Glomerular visceral epithelial cell (primary cell): ENCODE measurements around the gene LMNB1.
"Not testable (repeated sequence)": the region's sequence is repeated elsewhere in the genome, so short reads cannot be mapped to it uniquely, and the experiment has no call there.

Source experiments
- DNase-seq: peaks from one replicate; pipeline ENCODE4 v3.0.0-alpha.2; 2016; ENCODE audit errors: extremely low spot score

Gene LMNB1, protein sequence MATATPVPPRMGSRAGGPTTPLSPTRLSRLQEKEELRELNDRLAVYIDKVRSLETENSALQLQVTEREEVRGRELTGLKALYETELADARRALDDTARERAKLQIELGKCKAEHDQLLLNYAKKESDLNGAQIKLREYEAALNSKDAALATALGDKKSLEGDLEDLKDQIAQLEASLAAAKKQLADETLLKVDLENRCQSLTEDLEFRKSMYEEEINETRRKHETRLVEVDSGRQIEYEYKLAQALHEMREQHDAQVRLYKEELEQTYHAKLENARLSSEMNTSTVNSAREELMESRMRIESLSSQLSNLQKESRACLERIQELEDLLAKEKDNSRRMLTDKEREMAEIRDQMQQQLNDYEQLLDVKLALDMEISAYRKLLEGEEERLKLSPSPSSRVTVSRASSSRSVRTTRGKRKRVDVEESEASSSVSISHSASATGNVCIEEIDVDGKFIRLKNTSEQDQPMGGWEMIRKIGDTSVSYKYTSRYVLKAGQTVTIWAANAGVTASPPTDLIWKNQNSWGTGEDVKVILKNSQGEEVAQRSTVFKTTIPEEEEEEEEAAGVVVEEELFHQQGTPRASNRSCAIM

DNA sequence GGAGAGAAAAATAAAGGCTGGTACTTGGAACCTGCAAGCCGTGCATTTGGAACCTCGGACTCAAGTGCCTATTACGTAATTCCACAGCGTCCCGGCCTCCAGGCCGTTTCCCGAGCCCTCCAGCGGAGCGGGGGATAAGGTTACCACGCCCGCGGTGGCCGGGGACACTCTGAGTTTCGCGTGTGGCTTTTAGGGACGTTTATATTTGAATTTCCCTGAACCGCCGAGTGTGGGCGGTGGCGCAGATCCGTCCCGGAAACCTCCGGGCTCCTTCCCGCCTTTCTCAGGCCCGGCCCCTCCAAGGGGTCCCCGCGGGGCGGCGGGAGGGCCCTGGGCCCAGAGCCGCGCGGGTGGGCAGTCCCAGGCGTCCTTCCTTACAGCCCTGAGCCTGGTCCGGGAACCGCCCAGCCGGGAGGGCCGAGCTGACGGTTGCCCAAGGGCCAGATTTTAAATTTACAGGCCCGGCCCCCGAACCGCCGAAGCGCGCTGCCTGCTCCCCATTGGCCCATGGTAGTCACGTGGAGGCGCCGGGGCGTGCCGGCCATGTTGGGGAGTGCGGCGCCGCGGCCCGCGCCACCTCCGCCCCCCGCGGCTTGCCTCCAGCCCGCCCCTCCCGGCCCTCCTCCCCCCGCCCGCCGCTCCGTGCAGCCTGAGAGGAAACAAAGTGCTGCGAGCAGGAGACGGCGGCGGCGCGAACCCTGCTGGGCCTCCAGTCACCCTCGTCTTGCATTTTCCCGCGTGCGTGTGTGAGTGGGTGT, at the start of gene LMNB1:
Gene LMNB1, plus strand, starts transcription at position 638 of the 758 bp plus-strand sequence. CDS start 373 bp downstream, outside the sequence.
- DNase-seq, result peak; percentile 100

DNA sequence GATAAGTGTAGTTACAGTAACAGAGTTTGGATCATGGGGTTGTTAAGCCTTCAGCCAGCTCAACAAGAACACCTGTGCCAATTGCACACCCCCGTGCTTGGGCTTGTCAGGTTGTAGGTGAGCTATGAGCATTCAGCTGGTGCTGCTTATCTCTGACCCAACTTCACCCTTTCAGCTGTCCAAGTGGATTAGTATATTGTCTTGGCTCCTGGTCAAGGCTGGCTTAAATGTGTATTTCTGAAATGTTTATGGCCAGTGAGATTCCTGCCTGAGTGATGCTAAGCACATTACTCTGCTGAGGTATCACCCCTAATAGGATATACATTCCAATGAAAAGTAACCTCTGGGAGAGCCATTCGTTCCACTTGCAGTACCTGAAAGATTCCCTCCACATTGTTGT, 44.2 kb upstream of the LMNB1 start:
- DNase-seq, result no peak

DNA sequence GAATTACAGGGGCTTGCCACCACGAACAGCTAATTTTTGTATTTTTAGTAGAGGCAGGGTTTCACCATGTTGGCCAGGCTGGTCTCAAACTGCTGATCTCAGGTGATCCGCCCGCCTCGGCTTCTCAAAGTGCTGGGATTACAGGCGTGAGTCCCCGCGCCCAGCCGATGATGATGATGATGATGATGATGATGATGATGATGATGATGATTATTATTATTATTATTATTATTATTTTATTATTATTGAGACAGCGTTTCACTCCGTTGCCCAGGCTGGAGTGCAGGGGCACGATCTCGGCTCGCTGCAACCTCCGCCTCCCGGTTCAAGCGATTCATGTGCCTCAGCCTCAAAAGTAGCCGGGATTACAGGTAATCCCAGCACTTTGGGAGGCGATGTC, 42.4 kb upstream of the LMNB1 start:
- DNase-seq, result not testable (repeated sequence)

DNA sequence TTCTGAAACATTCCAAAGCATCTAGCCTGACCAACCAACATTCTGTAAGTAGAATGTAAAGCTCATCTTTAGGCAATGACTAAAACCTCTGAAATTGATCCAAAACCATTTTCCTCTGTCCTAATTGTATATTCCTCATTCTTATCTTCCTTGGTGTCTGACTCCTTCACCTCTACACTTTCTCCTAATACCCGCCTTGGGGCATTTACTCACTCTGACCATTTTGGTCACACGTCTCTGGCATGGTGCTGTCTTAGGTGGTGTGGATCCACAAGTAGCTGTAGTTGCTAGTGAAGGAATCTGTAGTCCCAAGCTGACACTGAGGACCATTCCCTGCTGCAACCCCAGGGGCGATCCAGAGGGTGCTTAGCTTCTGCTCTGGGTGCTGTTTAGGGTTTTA, 40.8 kb upstream of the LMNB1 start:
- DNase-seq, result no peak

DNA sequence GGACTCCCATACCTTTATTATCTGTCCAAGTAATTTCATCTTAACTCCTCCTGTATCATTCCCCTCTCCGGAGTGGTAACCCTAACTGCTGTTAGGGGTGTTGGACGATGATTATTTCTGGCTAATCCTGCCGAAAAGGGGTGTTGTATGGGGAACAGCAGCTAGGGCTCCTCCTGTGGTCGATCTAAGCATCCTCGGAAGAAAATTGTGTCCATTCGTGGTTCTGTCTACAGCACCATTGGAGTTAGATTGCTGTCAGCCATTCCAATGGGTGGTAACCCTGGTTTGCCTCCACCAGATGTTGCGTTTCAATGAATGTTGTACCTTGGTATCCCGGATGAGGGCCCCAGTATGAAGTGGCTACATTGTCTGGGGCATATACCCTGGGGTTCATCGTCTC, 35.6 kb upstream of the LMNB1 start:
- DNase-seq, result no peak

DNA sequence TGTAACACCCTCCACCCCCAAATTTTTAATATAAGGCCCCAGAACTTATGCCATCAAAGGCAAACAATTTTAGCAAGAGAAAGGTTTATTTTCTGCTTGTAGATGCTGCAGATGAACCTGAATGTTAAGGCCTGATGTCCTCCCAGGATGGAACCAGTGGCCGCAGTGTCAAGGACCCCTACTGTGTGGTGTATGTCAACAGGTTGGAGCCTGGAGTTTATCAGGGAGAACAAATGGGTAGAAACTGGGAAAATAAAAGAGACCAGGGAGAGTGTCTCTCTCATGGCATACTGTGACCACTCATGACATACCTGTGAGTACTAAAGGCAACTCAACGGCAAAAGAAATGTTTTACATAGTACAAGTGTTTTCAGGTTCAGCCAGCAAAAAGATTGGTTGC, 34.5 kb upstream of the LMNB1 start:
- DNase-seq, result no peak

DNA sequence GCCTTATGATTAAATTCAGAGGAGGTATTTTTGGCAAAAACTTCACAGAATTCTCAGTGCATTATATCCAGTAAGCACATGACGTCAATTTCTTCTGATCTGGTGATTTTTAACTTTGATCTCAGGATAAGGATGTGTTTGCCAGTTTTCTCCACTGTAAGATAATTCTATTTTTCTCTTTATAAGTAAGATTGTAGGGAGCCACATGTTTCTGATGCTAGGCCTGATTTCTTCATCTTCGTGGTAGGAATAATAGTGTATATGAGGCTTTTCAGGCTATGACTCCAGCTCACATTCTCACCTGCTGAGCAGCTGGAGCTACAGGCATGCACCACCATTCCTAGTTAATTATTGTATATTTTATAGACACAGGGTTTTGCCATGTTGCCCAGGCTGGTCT, 32.1 kb upstream of the LMNB1 start:
- DNase-seq, result no peak

DNA sequence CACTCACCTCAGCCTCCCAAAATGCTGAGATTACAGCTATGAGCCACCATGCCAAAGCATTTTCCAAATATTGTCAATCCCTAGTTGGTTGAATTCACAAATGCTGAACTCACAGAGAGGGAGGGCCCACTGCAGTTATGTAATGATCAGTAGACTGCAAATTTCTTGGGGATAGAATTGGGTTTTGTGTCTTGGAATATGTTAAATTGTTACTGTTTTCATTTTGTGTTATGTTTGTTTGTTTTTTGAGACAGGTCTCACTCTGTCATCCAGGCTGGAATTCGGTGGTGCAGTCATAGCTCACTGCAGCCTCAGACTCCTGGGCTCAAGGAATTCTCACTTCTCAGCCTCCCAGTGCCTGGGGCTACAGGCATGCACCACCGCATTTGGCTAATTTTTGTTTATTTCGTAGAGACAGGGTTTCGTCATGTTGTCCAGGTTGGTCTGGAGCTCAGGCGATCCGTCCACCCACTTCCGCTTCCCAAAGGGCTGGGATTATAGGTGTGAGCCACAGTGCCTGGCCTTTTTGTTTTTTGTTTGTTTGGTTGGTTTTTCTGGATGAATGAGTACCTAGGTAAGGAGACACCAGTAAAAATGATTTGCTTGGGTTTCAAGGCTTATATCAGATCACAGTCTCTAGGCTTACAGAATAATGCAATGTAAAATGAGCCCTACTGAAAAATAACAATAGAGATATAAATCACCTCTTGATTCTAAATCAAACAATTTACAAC, 31.5 kb upstream of the LMNB1 start:
- DNase-seq, result no peak

DNA sequence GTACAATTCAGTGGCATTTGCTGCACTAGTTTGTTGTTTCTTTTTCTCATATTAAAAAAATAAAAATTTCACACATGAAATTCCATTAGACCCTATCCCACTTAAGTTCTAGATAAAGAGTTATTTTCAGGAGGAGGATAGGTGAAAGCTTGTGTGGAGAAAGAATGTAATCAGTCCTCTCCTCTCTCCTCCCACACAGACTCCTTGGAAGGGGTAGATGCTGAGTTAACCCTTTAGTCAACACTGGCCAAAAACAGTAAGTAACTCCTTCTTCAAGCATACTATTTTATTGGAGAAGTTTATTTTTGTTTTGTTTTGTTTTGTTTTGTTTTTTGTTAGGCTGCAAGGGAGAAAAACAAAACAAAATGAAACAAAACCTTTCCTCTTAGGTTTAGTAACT, 30.6 kb upstream of the LMNB1 start:
- no peak for DNase-seq

DNA sequence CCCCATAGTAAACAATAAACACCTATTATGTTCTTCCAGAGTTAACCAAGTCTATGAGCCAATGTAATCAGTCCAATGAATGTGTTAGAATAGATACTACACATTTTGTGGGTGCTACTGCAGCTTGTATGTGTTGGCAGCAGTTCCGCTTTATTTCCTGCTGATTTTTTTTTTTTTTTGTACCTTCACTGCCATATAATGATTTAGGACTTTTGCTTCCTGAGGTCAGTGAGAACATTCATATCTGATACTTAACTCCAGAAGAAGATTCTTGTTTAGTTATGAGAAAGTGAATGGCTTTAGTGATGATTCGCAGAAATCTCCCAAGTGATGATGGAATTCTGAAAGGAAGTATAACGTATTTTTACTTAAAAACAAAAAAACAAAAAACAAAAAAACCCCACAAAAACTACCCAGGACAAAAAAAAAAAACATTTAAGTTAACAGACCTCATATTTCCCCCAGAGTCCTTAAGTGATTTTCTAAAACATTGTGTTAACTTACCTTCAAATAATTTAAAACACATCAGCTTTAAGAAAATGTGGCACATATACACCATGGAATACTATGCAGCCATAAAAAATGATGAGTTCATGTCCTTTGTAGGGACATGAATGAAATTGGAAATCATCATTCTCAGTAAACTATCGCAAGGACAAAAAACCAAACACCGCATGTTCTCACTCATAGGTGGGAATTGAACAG, 24.7 kb upstream of the LMNB1 start:
- no peak for DNase-seq

DNA sequence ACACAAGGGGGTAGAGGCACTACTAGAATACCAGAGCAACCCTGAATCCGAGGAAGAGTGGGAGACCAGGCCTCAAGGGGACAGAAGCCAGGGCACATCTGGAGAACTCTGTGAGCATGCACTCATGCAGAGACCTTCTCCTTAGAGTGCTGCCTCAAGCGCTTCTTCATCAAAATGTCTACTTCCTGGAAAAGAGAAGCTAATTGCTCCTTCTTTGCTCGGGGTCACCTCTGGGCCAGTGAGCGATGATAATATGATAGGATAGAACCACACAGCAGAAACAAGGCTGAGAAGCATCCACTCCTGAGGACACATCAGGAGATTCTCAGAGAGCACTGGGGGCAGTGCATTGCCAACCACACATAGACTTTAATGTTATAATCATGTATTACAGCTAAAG, 23.7 kb upstream of the LMNB1 start:
- DNase-seq, result no peak

DNA sequence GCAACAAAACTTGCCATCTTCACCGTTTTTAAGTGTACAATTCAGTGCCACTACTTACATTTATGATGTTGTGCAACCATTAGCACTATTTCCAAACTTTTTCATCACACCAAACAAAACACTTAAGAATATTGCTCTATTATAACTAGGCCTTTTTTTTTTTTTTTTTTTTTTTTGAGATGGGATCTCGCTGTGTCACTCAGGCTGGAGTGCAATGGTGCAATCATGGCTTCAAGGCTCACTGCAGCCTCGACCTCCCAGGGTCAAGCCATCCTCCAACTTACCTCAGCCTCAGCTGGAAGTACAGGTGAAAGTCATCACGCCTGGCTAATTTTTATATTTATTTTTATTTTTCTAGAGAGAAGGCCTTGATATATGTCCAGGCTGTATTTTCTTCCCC, 22.3 kb upstream of the LMNB1 start:
- no peak for DNase-seq

DNA sequence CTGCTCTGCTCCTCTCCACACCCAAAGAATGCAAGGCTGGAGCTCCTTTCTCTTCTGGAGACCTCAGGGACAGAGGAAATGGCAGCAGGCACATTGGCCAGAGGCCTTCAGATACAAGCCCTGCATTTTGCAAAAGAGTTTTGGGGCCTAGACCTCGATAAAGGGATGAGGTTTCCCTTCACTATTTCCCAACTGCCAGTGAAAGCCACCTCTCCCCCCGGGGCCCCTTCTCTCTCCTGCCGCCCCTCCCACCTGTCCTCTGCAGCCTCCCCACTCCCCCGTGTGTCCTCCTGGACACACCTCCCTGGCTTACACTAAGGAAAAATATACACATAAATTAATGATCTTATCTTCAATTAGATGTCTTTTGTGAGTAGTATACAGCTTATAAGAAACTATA, 21.3 kb upstream of the LMNB1 start:
- DNase-seq, result no peak

DNA sequence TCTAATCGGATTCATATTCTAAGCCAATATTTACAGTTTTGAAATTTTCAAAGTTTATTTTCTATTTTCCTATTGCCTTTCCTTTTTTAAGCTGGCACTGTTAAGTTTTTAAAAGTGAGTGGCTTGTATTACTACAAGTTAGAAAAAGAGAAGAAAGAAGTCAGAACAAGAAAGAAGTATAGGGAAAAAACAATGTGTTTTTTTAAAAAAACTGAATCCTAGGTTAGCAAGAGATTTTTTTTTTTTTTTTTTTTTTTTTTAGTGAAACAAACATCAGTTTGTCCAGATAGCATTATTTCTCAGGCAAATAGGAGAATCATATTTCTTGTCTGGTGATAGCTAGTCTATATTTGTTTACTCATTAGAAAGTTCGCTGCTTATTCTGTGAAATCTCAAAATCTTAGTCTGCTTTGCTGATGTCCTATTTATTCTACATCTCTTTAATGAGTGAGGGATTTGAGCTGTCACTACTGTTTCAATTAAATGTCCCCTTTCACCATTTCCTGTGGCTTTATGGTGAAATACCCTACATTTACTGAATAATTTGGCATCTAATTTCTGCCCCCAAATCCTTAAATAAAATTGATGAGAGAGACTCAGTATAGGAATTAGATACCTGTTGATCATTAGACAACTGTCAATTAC, 19.1 kb upstream of the LMNB1 start:
- no peak for DNase-seq

DNA sequence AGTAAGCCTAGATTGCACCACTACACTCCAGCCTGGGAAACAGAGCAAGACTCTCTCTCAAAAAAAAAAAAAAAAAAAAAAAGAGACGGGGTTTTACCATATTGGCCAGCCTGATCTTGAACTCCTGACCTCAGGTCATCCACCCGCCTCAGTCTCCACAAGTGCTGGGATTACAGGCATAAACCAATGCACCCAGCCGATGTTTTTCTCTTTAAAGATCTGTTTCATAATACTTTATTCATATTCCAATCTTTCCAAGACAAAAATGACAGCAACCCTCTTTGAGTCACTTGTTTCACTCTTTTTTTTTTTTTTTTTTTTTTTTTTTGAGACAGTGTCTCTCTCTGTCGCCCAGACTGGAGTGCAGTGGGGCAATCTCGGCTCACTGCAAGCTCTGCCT, 13.6 kb upstream of the LMNB1 start:
- DNase-seq, result no peak

DNA sequence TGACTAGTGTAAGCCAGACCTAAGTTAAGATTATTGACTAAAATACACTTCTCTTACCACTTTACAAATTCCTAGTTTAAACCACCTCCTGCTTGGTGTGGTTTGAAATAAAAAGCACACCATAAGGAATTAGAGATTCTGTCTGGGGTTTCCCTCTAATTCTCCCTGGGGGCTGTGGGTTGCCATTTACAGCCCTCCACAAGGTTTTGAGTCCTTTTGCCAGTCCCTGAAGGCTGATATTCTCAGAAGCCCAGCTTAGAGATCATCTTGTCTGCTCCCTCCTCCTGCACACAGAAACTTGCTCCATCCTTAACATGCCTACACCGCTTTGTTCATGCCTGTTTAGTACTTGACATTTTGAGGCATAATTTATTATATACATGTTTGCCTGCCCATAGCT, 7.2 kb upstream of the LMNB1 start:
- no peak for DNase-seq

DNA sequence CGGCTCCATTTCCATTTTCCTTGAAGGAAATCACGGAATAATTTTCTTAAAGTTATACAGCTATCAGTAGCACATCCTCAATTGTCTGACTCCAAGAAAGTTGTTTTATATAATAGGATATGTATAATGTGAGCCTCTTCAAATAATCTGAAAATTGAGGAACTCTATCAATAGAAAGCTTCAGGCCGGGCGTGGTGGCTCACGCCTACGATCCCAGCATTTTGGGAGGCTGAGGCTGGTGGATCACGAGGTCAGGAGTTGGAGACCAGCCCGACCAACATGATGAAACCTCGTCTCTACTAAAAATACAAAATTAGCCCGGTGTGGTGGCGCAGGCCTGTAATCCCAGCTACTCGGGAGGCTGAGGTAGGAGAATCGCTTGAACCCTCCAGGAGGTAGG, 3.4 kb upstream of the LMNB1 start:
- not testable (repeated sequence) for DNase-seq

DNA sequence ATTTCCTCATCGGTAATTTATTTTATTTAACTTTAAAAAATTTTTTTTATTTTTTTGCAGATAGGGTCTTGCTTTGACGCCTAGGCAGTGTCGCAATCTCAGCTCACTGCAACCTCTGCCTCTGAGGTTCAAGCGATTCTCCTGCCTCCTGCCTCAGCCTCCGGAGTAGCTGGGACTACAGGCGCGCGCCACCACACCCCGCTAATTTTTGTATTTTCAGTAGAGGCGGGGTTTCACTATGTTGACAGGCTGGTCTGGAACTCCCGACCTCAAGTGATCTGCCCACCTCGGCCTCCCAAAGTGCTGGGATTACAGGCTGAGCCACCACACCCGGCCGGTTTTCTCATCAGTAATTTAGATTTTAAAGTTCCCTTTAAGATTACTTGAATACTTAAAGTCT, 2.3 kb upstream of the LMNB1 start:
- not testable (repeated sequence) for DNase-seq

DNA sequence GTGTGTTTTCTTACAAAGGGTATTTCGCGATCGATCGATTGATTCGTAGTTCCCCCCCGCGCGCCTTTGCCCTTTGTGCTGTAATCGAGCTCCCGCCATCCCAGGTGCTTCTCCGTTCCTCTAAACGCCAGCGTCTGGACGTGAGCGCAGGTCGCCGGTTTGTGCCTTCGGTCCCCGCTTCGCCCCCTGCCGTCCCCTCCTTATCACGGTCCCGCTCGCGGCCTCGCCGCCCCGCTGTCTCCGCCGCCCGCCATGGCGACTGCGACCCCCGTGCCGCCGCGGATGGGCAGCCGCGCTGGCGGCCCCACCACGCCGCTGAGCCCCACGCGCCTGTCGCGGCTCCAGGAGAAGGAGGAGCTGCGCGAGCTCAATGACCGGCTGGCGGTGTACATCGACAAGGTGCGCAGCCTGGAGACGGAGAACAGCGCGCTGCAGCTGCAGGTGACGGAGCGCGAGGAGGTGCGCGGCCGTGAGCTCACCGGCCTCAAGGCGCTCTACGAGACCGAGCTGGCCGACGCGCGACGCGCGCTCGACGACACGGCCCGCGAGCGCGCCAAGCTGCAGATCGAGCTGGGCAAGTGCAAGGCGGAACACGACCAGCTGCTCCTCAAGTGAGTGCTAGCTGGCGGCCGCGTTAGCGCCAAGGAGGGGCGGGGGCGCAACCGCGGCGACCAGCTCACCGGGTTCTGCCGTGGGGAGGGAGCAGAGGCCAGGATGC, 480 bp downstream of the LMNB1 start:
- DNase-seq, result peak; percentile 65

DNA sequence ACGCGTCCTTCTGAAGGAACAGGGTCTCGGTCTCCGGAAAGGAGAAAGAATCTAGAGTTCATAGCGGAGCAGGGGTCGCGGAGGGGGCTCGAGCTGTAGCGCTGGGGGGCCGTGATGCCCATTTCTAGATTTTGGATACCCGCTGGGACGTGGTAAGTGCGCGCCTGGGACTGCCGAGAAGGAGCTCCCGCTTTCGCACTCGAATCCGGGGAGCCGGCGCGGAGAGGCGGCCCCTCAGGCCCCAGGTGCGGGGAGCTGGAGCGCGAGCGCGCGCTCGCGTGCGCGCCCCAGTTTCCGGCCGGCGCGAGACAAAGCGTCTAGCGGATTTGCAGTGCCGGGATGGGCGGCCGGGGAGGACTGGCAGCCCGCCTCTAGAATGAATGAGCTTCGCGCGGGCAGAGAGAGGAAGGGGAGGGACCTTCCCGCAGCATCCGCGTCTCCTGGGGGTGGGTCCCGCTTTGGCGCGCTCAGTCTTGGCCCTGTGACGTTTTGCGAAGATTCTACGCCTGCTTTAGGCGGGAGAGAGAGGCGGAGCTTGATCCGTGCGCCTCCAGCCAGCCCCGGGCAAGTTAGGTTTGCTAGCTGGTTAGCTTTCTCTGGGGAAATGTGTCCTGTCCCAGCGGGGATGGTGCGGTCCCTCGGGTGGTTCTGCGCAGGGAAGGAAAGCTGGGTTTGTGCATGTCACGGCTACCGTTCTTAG, 1.2 kb downstream of the LMNB1 start:
- peak; percentile 98 for DNase-seq
